Epithelial cell of proximal tubule (primary cell): ENCODE measurements around the gene SYPL1. TPM values are rescaled to one million over a fixed set of nuclear protein-coding genes. Genes with fewer than 3 reads are reported as not detected.

Experiments used
- DNase-seq: peaks from one replicate; pipeline ENCODE4 v3.0.0-alpha.2; 2011; ENCODE audit warnings: low read depth
- H3K4me3 ChIP-seq: 2 replicates; pipeline ENCODE4 v1.5.1; 2011; ENCODE audit warnings: low read depth, mild to moderate bottlenecking, low read length
- total RNA-seq: library from RNA; depleted of rRNA; stranded (reverse); fragments of >200 nt; gene quantifications from 2 replicates; pipeline ENCODE4 v1.2.3, GENCODE V29; 2015
- TF ChIP-seq, protein P1 (sequence below): conservative IDR thresholded peaks from 2 replicates; pipeline ENCODE4 v1.5.1; 2012; ENCODE audit warnings: low read depth, mild to moderate bottlenecking, low read length

Gene SYPL1
- total RNA-seq, 1 donor from 2014 or later = 62.2 TPM

- no peak for DNase-seq
- H3K4me3 ChIP-seq = no peak overlapping the region
- TF ChIP-seq, protein P1, sequence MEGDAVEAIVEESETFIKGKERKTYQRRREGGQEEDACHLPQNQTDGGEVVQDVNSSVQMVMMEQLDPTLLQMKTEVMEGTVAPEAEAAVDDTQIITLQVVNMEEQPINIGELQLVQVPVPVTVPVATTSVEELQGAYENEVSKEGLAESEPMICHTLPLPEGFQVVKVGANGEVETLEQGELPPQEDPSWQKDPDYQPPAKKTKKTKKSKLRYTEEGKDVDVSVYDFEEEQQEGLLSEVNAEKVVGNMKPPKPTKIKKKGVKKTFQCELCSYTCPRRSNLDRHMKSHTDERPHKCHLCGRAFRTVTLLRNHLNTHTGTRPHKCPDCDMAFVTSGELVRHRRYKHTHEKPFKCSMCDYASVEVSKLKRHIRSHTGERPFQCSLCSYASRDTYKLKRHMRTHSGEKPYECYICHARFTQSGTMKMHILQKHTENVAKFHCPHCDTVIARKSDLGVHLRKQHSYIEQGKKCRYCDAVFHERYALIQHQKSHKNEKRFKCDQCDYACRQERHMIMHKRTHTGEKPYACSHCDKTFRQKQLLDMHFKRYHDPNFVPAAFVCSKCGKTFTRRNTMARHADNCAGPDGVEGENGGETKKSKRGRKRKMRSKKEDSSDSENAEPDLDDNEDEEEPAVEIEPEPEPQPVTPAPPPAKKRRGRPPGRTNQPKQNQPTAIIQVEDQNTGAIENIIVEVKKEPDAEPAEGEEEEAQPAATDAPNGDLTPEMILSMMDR = no peak
Observed at GRCh38 chr7:106104721-106105260, 7.3 kb downstream of the SYPL1 start.

DNA sequence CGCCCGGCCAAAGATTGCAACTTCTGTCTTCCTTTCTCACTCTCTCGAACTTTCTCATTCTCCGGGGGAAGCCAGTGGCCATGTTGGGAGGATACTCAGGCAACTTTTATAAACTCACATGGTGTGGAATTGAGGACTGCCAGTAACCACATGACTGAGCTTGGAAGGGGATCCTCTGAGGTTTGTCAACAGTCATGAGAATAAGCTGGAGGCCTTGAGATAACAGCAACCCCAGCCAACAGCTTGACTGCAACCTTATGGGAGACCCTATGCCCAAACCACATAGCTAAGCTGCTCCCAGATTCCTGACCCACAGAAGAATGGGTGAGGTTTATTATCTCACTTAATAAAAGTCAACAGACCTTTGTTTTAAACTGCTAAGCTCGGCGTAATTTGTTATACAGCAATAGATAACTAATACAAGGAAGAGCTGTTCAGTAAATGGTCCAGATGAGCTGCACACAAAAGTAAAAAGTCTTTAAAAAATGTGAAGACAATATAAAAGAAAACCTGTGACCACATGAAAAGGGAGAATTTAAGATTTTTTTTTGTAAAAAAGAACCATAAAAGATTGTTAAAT is 9.6 kb downstream of the SYPL1 start:
- TF ChIP-seq, protein P1 = no peak
- no peak for DNase-seq
- no peak overlapping the region for H3K4me3 ChIP-seq

GRCh38 chr7:106101726-106102125 is 10.4 kb downstream of the SYPL1 start:
- TF ChIP-seq, protein P1 = no peak
- DNase-seq = no peak
- H3K4me3 ChIP-seq = no peak overlapping the region

- TF ChIP-seq, protein P1 = no peak
- DNase-seq = no peak
- no peak overlapping the region for H3K4me3 ChIP-seq
Observed at GRCh38 chr7:106100863-106101629, 11.1 kb downstream of the SYPL1 start.

DNA sequence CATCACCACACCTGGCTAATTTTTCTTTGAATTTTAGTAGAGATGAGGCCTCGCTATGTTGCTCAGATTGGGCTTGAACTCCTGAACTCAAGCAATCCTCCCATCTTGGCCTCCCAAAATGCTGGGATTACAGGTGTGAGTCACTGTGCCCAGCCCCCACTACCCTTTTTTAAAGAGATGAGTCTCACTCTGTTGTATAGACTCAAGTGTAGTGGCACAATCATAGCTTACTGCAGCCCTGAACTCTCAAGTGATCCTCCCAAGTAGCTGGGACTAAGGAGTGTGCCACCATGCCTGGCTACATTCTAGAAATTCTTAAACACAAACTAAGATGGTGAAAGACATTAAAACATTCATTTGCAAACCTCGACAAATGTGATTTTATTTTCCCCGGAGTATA is 12.6 kb downstream of the SYPL1 start:
- DNase-seq = no peak
- no peak overlapping the region for H3K4me3 ChIP-seq
- TF ChIP-seq, protein P1 = no peak

DNA sequence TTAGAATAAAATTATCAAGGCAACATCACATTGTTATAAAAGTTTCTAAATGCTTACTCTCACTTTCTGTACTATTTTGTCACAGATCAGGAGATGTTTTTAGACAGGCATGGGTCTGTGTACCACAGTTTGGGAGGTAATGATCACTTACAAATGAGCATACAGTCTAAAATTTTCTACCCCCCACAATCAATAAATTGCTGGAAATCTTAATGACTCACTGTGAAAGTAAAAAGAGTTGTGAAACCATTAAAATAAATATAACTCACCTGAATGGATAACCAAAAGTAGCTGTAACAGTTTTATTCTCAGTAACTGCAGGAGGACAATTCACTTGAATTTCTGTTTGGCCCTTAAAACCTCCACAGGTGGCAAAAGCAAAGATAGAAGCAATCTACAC is 13.2 kb downstream of the SYPL1 start:
- H3K4me3 ChIP-seq = no peak overlapping the region
- no peak for DNase-seq
- TF ChIP-seq, protein P1 = no peak

GRCh38 chr7:106095634-106096033 is 16.5 kb downstream of the SYPL1 start:
- no peak overlapping the region for H3K4me3 ChIP-seq
- DNase-seq = no peak
- TF ChIP-seq, protein P1 = no peak
